GM18951 (cell line): Measurements from ENCODE around the gene CZIB.

Experiments
- POLR2A ChIP-seq: IDR thresholded peaks from 4 replicates; pipeline ENCODE4 v1.6.1; 2011; ENCODE audit warnings: mild to moderate bottlenecking; ENCODE audit not compliant: insufficient read length, insufficient read depth; ENCODE audit errors: extremely low read depth
- in situ Hi-C: fragments of 300-500 bp; cut with MboI; formaldehyde crosslinking; loops from one replicate; pipeline ENCODE4 v1.12.0; 2022; ENCODE audit warnings: low sequenced_read_pairs, mixed read lengths, inconsistent platforms; ENCODE audit not compliant: unreplicated experiment

CZIB gene

GRCh38 chr1:53166912-53167311, 53.5 kb downstream of the CZIB start:
- no peak for TF ChIP-seq POLR2A
- in situ Hi-C loops, result no loop called here

GRCh38 chr1:53166366-53166765, 54.1 kb downstream of the CZIB start:
- in situ Hi-C loops, result no loop called here
- TF ChIP-seq POLR2A, result no peak

DNA sequence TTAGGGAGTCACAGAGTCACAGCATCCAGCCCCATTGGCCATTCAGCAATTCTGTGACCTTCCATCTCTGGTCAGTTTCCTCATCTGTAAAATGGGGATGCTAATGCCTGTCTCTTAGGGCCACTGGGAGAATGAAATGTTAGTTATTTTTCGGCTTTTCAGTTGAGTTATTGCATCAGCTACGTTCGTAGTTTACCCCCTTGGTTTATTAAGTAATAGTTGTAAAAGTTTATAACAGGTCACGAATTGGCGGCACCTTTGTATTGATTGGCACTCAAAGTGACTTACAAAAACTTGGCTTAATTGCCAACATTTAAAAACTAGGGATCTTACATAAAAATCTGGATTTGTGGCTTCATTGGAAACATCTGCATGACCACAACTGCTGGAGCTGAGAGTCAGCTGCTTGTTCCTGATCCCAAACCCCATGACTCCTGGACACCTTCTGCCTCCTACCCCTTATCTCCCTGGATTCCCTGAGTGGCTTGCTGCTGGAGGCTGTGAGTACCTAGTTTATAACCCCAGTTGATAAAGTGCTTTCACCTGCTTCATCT, 54.9 kb downstream of the CZIB start:
- in situ Hi-C loops, result no loop called here
- TF ChIP-seq POLR2A, result no peak
